HEK293T (cell line): ENCODE results near the gene HGF.

Experiments used
- BHLHE40 ChIP-seq: fragments of 450-650 bp; IDR thresholded peaks from 2 replicates; pipeline ENCODE4 v1.6.1; 2016; ENCODE audit warnings: mild to moderate bottlenecking, moderate library complexity, borderline replicate concordance
- FOXA1 ChIP-seq: fragments of 450-650 bp; IDR thresholded peaks from 2 replicates; pipeline ENCODE4 v1.6.1; 2016; ENCODE audit warnings: mild to moderate bottlenecking
- FOXK2 ChIP-seq: fragments of 450-650 bp; IDR thresholded peaks from 2 replicates; pipeline ENCODE4 v1.6.1; 2016; ENCODE audit warnings: mild to moderate bottlenecking
- FOXM1 ChIP-seq: fragments of 450-650 bp; IDR thresholded peaks from 2 replicates; pipeline ENCODE4 v1.6.1; 2017; ENCODE audit warnings: mild to moderate bottlenecking, borderline replicate concordance
- HDGF ChIP-seq: fragments of 450-650 bp; IDR thresholded peaks from 2 replicates; pipeline ENCODE4 v1.6.1; 2017; ENCODE audit warnings: antibody characterized with exemption, borderline replicate concordance
- L3MBTL2 ChIP-seq: fragments of 450-650 bp; conservative IDR thresholded peaks from 2 replicates; pipeline ENCODE4 v1.6.1; 2016; ENCODE audit warnings: mild to moderate bottlenecking
- NFRKB ChIP-seq: fragments of 450-650 bp; IDR thresholded peaks from 2 replicates; pipeline ENCODE4 v1.6.1; 2016; ENCODE audit warnings: mild to moderate bottlenecking, moderate library complexity
- PKNOX1 ChIP-seq: fragments of 450-650 bp; IDR thresholded peaks from 2 replicates; pipeline ENCODE4 v1.6.1; 2016
- SP1 ChIP-seq: fragments of 450-650 bp; IDR thresholded peaks from 2 replicates; pipeline ENCODE4 v1.6.1; 2017
- SUZ12 ChIP-seq: fragments of 450-650 bp; IDR thresholded peaks from 2 replicates; pipeline ENCODE4 v1.6.1; 2016; ENCODE audit warnings: mild to moderate bottlenecking
- ZNF384 ChIP-seq: fragments of 450-650 bp; IDR thresholded peaks from 2 replicates; pipeline ENCODE4 v1.6.1; 2016

- no peak for TF ChIP-seq FOXK2
- TF ChIP-seq FOXM1, result no peak
- TF ChIP-seq BHLHE40, result no peak
- TF ChIP-seq PKNOX1, result no peak
- TF ChIP-seq NFRKB, result no peak
- no peak for TF ChIP-seq SUZ12
- TF ChIP-seq ZNF384, result no peak
- no peak for TF ChIP-seq L3MBTL2
- TF ChIP-seq FOXA1, result no peak
- no peak for TF ChIP-seq SP1
- no peak for TF ChIP-seq HDGF
Measured at GRCh38 chr7:81801532-81801931, 31.7 kb upstream of the HGF start.
